ENCODE measurements around the gene ITIH5.

The ITIH5 gene

GRCh38 chr10:7561216-7561893, 105.4 kb downstream of the ITIH5 start:
- no peak for TF ChIP-seq CTCF (conservative IDR thresholded peaks at IDR 0.05; ENCODE audit: low read depth, low read length)
- no peak overlapping the region for H3K4me3 ChIP-seq (ENCODE audit: low read length)

GRCh38 chr10:7560519-7560918, 106.2 kb downstream of the ITIH5 start:
- TF ChIP-seq CTCF (conservative IDR thresholded peaks at IDR 0.05; ENCODE audit: low read depth, low read length): no peak
- no peak overlapping the region for H3K4me3 ChIP-seq (ENCODE audit: low read length)
- DNase-seq (ENCODE audit: low read depth): no peak

More at GRCh38 chr10:7561216-7561893, 105.4 kb downstream of the ITIH5 start:
- no peak for DNase-seq (ENCODE audit: low read depth)

GRCh38 chr10:7559386-7559785, 107.4 kb downstream of the ITIH5 start:
- DNase-seq (ENCODE audit: low read depth): no peak
- TF ChIP-seq CTCF (conservative IDR thresholded peaks at IDR 0.05; ENCODE audit: low read depth, low read length): no peak
- H3K4me3 ChIP-seq (ENCODE audit: low read length): no peak overlapping the region

- H3K4me3 ChIP-seq (ENCODE audit: low read length): no peak overlapping the region
- no peak for TF ChIP-seq CTCF (conservative IDR thresholded peaks at IDR 0.05; ENCODE audit: low read depth, low read length)
- no peak for DNase-seq (ENCODE audit: low read depth)
Measured at GRCh38 chr10:7558036-7558435, 108.7 kb downstream of the ITIH5 start.

GRCh38 chr10:7553531-7553930, 113.2 kb downstream of the ITIH5 start:
- no peak overlapping the region for H3K4me3 ChIP-seq (ENCODE audit: low read length)
- TF ChIP-seq CTCF (conservative IDR thresholded peaks at IDR 0.05; ENCODE audit: low read depth, low read length): no peak
- no peak for DNase-seq (ENCODE audit: low read depth)

- no peak for DNase-seq (ENCODE audit: low read depth)
- no peak for TF ChIP-seq CTCF (conservative IDR thresholded peaks at IDR 0.05; ENCODE audit: low read depth, low read length)
Measured at GRCh38 chr10:7551950-7552716, 114.6 kb downstream of the ITIH5 start.

GRCh38 chr10:7551289-7551688, 115.5 kb downstream of the ITIH5 start:
- DNase-seq (ENCODE audit: low read depth): no peak
- H3K4me3 ChIP-seq (ENCODE audit: low read length): no peak overlapping the region
- no peak for TF ChIP-seq CTCF (conservative IDR thresholded peaks at IDR 0.05; ENCODE audit: low read depth, low read length)

More at GRCh38 chr10:7551950-7552716, 114.6 kb downstream of the ITIH5 start:
- H3K4me3 ChIP-seq (ENCODE audit: low read length): no peak overlapping the region
